ENCODE measurements around the gene TTLL5.
"Not testable (repeated sequence)": the region's sequence is repeated elsewhere in the genome, so short reads cannot be mapped to it uniquely, and the experiment has no call there.

TTLL5 gene

DNA sequence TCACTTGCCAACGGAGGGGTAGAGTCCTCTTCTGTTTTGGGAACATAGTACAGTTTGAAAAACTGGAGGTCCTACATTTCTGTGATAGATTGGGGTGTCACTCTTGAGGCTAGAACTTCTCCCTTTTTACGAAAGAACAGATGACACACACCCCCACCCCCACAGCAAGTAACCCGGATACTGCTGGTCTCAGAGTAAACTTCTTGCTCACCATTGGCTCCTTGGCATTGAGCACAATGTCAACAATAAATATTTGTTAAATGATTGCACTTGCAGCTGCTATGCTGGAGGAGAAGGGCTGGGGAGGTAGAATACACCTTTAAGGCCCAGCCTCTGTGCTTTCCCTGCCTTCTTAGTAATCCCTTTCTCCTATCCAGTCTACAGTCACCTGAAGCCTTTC is 170.9 kb downstream of the TTLL5 start:
- DNase-seq (ENCODE audit: low read depth) = peak; percentile 49

DNA sequence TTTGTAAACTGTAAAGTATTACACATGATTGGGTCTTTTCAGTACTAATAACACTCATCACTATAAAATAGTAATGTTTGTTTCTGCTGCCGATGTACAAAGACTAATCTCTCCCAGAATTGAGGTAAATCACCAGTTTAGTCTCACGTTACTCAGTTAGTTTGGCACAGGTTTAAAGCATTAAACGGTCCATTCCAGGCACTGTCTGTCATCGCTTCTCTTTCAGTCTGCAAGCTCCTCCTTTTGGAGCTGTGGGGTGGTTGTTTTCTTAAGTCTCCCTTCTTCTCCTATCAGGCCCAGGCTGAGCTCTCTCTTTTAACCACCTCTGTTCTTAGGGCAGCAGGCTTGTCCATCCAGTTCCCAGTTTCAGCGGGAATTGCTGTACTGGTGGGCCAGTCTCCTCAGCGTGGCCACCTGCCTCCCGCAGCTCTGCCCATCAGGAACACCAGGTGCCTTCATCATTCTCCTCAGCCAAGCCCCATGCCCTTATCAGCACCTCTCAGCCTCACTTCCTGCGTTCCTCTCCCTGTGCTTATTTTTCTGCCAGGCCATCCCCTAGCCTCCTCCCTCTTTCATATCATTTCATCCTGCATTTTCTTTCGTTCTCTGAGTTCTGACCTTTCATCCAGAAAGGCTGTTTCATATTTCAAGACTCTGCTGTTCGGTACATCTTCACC is 171.7 kb downstream of the TTLL5 start:
- DNase-seq (ENCODE audit: low read depth) = no peak

DNA sequence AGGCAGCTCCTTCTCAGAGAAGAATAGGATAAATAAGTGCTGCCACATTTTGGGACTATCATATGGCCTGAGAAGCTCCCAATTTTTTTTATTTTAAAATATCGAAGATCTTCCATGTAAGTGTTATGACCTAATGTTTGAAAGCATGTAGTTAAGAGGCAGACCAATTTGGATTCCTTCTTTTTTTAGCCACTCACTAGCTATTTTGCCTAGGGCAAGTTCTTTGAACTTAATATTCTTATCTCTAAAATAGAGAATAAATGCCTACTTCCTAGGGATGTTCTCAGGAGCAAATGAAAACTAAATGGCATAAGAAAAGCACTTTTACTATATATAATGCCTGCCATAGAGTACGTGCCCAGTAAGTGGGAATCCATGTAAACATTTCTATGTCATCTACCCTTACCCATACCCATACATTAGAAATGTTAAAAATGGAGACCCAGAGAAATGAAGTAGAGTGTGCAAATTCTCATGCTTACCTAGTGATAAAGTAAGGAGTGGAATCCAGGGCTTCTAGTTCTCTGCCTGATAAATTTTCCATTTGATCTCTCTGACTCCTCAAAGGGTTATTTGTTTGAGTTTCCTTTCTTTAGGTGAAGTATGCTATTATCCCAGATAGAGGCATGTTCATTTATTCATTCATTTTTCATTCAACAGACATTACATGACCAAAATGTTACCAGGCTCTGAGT is 172.4 kb downstream of the TTLL5 start:
- no peak for DNase-seq (ENCODE audit: low read depth)

DNA sequence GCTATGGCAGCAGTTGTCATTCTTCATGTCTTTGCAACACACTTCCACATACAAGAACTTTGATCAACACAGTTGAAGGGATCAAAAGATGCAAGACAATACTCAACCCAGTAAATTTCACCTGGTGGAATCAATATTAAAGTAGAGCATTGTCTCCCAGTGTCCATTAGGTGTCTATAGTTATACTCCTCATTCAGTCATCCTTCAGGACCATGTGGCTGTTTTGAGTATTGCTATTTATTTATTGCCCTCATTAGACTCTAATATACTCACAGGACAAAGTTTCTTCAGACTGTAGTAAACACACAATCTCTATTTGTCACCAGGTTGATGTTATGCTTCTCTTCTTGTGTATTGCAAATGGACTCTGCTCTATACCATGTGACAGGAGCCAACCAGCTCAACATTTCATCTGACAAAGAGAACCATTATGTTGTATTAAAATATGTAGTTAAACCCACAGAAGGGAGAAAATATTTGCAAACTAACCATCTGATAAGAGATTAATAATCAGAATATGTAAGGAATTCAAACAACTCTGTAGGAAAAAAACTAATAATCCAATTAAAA is 174.2 kb downstream of the TTLL5 start:
- no peak for DNase-seq (ENCODE audit: low read depth)

DNA sequence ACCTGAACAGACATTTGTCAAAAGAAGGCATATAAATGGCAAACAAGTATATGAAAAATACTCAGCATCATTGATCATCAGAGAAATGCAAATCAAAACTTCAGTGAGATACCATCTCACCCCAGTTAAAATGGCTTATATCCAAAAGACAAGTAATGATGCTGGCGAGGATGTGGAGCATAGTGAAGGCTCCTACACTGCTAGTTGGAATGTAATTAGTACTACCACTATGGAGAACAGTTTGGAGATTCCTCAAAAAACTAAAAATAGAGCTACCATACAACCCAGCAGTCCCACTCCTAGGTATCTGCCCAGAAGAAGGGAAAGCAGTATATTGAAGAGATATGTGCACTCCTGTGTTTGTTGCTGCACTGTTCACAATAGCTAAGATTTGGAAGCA is 174.7 kb downstream of the TTLL5 start:
- no peak for DNase-seq (ENCODE audit: low read depth)

DNA sequence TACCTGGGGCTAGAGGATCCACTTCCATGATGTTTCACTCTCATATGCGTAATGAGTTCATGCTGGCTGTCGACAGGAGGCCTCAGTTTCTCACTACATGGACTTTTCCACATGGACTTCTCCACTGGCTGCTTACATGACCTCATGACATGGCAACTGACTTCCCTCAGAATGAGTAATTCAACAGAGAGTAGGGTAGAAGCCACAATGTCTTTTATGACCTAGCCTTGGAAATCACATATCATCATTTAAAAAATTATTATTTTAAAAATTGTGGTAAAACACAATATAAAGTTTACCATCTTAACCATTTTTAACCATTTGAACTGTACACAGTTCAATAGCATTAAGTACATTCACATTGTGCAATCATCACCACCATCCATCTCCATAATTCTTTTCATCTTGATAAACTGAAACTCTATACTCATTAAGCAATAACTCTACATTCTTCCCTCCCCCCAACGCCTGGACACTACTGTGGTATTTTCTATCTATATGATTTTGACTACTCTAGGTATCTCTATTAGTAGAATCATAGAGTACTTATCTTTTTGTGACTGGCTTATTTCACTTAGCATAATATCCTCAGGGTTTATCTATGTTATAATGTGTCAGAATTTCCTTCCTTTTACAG is 176.2 kb downstream of the TTLL5 start:
- no peak for DNase-seq (ENCODE audit: low read depth)

DNA sequence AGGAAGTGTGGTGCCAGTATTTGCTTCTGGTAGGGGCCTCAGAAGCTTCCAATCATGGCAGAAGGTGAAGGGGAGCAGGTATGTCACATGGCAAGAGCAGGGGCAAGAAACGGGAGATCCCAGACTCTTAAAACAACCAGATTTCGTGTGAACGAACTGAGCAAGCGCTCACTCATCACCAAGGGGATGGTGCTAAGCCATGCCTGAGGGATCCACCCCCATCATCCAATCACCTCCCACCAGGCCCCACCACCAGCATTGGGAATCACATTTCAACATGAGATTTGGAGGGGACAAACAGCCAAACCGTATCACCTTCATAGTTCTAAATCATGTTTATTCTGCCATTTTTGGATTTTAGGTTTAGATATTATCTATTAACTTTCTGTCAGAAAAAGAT is 179.9 kb downstream of the TTLL5 start:
- DNase-seq (ENCODE audit: low read depth) = no peak

DNA sequence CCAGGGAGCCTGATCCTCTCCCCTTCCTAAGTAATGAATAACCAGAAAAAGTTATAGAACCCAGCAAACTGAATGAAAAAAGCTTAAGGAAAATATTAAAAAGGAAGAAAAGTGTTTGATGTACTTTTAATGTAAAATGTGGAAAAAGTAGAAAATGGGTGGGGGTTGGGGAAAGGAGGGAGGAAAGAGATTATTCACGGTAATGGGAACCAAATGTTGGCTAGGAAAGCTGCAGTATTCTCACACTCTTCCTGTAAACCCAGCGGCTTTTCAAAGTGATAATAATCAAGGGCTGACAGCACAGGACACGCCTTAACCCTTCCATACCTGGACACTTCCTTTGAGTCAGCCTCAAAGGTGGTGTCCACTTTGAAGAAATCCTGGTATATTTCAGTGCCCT is 181.5 kb downstream of the TTLL5 start:
- no peak for DNase-seq (ENCODE audit: low read depth)

DNA sequence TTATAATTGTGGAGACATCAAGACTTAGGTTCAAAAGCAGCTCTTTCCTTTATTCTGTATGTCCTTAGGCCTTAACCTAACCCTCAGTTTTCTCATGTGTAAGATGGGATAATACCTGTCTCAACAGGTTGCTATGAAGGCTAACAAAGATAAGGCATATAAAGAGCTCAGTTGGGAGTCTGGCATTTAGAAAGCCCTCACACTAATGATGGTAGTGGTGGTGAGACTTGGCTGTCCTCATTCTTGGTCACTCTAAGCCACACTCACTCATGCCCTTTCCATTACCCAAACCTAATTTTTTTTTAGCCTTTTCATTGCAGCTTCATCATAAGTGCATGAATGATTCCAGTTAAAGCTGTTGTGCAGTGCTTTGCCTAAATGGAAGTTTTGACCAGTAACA is 183.4 kb downstream of the TTLL5 start:
- DNase-seq (ENCODE audit: low read depth) = no peak

DNA sequence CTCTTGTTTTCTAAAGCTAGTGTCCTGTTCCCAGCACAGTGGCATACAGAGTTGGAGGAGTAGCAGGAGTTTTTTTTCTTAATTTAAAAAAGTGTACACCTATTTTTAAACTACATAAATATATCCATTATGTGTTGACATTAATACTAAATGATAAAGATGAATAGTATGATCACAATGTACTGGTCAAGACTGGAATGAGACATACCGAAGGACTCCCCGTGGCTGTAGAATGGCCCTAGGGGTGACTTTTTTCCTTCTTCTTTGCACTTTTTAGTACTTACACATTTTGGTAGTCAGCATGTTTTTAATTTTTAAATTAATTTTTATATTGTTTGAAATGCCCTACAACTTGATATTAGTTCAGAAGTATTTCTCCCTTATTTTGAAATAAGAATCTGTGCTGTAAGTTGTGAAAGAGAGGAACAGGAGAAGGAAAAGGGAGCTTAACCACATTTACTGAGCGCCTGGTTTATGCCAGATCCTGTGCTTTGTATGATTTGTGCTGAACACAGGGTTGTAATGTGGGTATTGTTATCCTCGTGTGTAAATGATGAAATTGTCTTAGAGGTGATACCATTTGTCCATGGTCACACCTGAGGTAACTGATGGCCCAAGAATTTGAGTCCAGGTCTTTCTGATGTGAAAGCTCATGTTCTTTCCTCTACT is 184.2 kb downstream of the TTLL5 start:
- DNase-seq (ENCODE audit: low read depth) = peak; percentile 26

DNA sequence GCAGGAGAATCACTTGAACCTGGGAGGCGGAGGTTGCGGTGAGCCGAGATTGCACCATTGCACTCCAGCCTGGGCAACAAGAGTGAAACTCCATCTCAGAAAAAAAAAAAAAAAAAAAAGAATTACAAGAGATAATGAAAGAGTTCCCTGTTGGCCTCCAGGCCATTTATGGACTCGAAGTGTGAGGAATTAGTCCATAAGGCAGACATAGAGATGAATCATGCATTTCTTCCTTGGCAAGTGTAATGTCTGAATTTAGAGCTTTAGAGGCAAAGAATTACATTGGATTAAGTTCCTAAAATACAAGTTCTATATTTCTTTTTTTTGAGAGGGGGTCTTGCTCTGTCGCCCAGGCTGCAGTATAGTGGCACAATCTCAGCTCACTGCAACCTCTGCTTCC is 185.6 kb downstream of the TTLL5 start:
- not testable (repeated sequence) for DNase-seq (ENCODE audit: low read depth)

DNA sequence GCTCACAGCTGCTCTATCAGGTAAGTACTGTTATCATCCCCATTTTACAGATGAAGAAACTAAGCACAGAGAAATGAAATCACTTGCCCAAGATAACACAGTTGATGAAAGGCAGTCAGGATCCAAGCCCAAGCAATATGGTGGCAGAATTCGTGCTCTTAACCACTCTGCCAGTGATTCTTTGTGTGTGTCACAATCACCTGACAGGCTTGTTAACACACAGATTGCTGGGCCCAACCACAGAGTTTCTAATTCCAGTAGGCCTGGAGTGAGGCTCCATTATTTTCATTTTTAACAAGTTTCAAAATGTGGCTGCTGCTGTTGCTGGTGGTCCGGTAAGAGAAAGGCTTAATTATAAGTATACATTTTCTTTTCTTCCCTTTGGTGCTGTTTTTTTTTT is 186.5 kb downstream of the TTLL5 start:
- DNase-seq (ENCODE audit: low read depth) = no peak

DNA sequence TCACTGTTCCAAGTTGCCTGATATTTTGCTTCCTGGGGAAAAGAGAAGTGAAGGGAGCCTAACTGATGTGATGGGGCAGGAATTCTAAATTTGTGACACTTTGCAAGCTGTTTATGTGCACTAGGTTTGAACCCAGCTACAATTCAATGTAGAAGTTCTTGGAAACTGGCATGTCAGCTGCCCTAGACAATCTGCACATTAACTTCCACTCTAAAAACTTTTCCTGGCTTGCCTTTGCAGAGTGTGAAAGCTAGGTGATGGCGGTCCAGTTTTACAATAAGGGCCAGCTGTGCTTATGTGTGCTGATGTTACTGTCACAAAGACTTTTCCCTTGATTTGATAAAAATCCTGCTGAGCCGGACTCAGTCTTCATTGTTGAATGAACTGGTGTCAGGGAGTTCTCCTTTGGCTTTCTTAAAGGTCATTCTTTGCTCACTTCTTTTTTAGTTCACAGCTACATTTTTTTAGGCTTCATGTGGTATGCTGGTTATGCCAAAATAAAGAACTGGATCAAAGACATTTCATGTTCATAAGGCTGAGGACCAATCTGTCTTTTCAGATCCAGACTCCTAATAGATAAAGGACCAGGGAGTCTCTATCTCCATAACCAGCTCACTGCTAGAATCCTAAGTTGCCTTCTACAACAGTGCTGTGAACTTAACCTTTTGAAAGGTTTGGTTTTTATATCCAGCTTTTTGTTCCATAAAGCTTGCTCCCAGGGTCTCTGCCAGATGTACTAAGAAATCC is 187.3 kb downstream of the TTLL5 start:
- DNase-seq (ENCODE audit: low read depth) = no peak

DNA sequence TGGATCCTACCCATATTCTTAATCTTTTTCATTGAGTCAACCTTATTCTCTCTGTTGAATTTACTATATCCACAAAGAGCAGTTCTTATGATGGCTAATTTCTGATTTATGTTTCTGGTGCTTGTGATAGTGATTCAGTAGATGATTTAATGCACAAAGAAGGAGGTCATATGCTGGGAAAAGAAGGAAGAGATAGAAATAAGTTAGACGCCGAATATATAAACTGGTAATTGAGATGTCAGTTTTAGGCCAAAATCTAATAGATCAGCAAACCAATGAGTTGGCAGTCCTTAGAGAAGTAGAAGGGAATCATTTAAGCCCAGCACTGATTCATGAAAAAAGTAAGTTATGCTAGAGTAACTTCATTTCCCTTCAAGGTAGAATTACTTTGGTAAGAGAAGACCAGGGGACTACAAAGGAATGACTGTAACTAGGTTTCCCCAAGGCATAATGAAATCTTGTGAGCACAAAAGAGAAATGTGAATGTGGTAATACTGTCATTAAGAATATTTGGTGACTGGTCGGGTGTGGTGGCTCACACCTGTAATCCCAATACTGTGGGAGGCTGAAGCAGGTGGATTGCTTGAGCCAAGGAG is 188.4 kb downstream of the TTLL5 start:
- DNase-seq (ENCODE audit: low read depth) = no peak

DNA sequence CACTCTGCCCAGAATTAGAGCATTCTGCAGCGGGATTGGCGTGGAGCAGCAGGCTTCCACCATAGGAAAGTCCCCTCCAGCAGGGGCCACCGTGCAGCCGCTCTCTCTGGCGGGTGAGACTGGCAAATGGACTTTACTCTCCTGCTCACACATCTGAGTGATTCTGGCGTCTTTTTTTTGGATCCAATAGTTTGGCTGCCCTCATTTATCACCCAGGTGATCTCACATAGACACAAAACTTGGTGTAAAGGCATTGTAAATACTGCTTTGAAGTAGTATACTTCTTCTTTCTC is 190.5 kb downstream of the TTLL5 start:
- no peak for DNase-seq (ENCODE audit: low read depth)

DNA sequence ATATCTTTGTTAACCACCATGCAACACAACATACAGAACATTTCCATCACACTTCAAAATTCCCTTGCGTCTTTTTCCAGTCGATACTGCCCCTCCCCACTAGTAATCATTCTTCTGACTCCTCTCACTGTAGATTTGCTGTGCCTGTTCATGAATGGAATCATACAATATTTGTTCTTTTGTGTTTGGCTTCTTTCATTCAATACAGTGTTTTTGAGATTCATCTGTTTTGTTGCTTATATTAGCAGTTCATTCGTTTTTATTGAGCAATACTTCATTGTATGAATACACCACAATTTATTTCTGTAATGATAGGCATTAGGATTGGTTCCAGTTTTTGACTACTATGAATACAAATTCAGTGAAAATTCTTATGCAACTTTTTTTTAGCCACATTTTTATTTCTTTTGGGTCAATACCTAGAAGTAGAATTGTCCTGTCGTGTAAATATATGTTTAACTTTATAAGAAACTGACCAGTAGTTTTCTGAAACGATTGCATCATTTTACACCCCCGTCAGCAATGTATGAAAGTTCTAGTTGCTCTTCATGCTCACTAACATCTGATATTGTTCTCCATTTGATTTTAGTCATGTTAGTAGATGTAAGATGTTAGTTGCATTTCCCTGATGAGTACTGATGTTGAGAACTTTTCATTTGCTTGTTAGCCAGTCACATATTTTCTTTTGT is 193.2 kb downstream of the TTLL5 start:
- peak; percentile 40 for DNase-seq (ENCODE audit: low read depth)

DNA sequence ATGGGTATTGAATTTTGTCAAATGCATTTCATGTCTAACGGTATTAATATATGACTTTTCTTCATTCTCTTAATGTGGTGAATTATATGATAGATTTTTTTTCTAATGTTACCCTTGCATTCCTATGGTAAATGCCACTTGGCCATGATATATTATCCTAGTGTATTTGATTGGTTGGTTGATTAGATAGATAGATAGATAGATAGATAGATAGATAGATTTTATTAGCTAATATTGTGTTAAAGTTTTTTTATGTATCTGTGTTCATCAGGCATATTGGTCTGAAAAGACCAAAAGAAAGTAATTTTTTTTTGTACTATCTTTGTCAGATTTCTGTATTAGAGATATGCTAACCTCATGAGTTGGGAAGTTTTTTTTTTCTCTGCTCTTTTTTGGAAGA is 196.2 kb downstream of the TTLL5 start:
- no peak for DNase-seq (ENCODE audit: low read depth)

DNA sequence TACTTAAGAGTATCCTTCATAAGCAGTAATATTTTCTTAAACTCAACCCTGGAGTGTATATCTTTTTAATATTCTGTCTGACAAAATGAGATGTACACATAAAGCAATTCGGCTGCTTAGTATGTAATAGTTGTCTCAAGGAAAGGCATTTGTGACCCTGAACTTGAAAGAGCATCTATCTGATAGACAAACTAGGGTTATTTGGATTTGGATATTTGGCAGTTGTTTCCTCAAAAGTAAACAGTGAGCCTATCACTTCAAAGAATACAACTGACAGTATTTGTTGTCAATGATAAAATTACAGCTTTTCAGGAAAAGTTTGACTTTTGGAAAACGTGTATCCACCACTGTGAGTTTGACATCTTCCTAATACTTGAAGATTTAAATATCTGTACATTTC is 197.3 kb downstream of the TTLL5 start:
- no peak for DNase-seq (ENCODE audit: low read depth)

DNA sequence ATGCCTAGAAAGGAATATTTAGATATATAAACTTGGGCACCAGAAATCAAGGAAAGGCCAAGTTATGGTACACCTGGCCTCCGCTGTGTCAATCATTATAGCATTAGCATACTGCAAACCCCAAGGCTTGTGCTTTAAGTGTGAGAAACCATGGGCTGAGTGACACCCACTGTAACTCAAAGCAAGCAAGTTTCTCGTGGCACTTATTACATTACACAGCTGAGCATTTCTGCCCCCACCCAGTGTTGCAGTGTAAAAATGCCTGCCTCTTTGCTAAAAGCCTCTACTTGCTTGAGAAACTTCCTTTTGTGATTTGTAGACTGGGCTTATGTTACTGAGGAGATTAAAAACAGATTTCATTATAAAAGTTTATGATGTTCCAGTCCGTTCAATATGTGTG is 198.7 kb downstream of the TTLL5 start:
- DNase-seq (ENCODE audit: low read depth) = peak; percentile 68

DNA sequence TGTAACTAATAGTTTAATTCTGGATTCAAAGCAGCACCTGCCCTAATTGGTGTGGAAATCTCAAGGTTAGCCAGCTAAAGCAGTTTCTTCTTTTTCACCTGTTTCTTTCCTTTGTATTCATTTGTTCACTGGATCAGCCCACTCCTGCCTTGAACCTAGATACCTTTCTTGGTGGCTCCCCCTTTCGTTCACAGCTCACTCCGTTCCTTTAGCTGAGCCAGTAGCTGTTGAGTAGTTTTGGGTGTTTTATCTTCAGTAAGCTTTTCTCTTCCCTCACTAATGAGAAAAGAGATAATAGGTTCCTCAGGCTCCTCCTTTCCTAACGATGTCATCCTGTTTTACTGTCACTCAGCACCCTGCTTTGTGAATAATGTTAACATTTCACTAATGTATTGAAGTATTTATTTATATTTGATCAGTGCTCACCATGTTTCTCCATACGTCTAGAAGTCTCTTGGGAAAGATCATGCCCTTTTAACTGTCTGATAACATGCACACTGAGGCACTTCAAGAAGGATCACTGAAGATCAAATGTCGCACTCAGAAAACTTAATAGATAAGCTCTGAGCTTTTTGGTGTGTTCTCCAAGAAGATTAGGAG is 199.6 kb downstream of the TTLL5 start:
- no peak for DNase-seq (ENCODE audit: low read depth)

DNA sequence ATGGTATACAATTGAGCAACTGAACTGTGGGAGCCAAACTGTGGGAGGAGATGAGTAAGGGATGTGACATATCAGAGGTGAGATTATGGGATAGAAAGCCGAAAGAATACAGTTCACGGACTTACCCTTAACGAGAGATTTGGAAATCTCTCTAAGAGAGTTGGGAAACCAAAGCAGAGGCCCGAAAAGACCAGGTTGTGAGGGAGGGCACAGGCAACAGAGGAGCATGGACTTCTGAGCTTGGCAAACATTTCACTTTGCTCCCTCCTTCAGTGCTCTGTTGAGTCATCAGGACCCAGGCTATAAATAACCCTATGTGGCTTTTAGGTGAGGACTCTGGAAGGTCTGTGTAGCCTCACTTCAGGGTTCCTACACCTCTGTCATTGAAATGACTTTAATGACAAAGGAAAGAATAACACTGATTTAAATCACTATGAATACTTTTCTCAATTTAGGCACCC is 200.1 kb downstream of the TTLL5 start:
- peak; percentile 68 for DNase-seq (ENCODE audit: low read depth)
